GM19372 (cell line): ENCODE results near the gene KLHL6.
"Not testable (repeated sequence)": the region's sequence is repeated elsewhere in the genome, so short reads cannot be mapped to it uniquely, and the experiment has no call there.

Experiments used
- ATAC-seq: cut with Tn5 transposase; IDR thresholded peaks from one replicate; pipeline ENCODE4 v1.9.1; 2021; ENCODE audit warnings: mild to moderate bottlenecking, low read depth, moderate library complexity; ENCODE audit not compliant: unreplicated experiment

The KLHL6 gene

DNA sequence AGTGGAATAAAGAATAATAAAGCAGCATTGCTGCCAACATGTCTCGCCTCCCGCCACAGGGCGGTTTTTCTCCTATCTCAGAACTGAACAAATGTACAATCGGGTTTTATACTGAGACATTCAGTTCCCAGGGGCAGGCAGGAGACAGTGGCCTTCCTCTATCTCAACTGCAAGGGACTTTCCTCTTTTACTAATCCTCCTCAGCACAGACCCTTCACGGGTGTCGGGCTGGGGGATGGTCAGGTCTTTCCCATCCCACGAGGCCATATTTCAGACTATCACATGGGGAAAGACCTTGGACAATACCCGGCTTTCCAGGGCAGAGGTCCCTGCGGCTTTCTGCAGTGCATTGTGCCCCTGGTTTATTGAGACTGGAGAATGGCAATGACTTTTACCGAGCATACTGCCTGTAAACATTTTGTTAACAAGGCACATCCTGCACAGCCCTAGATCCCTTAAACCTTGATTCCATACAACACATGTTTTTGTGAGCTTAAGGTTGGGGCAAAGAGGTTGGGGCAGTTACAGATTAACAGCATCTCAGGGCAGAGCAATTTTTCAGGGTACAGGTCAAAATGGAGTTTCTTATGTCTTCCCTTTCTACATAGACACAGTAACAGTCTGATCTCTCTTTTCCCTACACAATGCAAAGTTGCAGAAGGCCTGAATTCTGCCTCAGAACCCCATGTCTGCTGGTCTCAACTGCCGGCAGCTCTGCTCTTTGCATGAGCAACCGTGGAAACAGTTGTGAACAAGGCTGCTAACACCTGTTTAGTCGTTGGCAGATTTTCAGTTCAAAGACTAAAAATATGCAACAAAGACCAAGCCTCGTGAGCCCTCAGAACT is 44.0 kb downstream of the KLHL6 start:
- ATAC-seq, result not testable (repeated sequence)

DNA sequence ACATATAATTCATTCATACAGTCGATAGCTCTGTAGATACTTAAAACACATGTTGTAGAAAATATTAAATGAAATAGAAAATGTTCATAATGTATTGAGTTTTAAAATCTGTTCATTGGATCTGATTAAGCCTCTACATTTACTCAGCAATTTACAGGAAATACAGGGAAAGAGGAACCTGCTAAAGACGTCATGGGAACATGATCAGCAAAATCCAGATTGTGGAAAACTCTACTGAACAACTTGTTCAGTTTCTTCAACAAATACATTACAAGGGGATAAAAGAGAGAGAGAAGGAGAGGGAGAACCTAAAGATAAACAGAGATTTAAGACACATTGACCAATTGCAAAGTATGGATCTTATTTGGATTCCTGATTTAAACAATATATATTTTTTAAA is 46.7 kb downstream of the KLHL6 start:
- ATAC-seq, result no peak

DNA sequence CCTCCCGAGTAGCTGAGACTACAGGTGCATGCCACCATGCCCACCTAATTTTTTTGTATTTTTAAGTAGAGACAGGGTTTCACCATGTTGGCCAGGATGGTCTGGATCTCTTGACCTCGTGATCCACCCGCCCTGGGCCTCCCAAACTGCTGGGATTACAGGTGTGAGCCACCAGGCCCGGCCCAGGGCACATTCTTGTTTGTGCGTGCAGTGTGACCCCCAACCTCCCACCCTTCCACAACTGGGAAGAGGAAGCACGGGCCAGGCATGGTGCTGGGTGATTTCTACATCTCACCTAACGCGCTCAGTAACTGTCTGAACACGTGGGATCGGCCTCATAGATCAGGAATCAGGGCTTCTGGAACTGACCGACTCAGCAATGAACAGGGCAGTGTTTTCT is 48.0 kb downstream of the KLHL6 start:
- ATAC-seq, result no peak

DNA sequence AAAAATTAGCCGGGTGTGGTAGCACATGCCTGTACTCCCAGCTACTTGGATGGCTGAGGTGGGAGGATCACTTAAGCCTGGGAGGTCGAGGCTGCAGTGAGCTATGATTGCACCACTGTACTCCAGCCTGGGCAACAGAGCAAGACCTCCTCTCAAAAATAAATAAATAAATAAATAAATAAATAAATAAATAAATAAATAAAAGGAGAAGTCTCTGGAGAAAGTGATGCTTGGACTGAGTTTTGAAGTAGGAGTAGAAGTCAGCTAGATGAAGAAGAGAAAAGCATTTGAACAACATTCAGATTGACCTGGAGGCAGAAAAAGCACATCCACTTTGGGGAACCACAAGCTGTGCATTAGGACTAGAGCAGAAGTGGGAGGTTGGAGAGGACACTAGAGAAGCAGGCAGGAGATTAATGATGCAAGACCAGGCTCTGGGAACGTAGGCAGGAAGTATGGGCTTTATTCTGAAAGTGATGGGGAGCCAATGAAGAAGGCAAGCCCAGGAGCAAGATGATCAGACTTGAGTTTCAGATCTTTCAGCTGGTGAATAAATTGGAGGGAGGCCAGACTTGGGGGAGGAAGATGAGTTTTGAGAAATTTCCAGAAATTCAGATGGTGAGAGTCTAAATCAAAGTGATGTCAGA is 48.7 kb downstream of the KLHL6 start:
- ATAC-seq, result no peak

DNA sequence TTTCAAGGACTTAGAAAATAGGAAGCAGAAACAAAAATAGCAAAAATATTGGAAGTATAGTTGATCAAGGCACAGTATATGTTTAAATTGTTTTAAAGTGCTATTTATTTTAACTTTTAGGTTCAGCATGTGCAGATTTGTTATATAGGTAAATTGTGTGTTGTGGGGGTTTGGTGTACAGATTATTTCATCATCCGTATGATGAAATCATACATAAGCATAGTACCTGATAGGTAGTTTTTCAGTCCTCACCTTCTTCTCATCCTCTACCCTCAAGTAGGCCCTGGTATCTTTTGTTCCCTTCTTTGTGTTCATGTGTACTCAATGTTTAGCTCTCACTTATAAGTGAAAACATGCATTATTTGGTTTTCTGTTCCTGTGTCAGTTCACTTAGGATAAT is 50.9 kb downstream of the KLHL6 start:
- ATAC-seq, result no peak

DNA sequence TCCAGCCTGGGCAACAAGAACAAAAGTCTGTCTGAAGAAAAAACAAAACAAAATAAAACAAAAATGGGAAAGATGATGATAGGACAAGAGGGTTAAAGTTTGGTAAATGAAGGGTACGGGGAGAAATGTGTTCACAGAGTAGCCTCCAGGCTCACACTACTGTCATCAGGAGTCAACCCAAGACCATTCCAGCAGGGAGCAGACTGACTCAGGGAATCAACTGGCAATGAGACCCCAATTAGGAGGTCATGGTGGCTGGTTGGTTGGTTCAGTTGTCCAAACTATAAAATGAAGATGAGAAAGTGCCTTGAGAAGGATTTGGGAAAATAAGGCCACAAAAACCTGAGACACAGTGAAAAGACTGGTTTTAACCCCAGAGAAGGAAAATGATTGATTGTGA is 51.8 kb downstream of the KLHL6 start:
- no peak for ATAC-seq

DNA sequence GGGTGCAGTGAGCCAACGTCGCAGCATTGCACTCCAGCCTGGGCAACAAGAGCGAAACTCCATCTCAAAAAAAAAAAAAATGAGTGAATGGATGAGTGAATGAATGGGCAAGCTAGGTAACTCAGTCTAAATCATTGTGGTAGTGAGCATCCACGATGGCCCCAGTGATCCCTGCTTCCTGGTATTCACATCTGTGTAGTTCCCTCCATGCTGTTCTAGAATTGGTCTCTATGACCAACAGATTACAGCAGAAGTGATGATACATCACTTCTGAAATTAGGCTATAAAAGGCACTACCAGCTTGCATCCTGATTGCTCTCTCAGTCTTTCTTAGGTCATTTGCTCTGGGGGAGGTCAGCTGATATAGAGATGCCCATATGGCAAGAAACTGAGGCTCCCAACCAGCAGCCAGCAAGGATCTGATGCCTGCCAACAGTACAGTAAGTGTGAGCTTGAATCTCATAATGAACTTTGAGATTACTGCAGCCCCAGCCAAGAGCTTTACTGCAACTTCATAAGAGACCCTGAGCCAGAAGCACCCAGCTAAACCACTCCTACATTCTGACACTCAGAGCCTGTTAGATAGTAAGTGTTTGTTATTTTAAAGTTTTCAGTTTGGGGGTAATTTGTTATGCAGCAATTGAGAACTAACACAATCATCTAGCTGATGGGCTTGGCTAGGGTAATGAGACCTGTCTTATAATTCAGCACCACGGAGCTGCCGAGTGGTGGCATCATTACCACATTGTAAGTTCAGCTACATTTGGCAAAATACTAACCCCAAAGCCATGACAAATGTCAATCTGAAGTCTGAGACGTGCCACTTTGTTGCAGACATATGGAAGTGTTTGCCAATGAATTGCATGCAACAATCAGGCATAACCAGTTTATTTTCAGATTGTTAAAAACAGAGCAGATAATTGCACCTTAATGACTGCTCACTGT is 53.0 kb downstream of the KLHL6 start:
- ATAC-seq, result no peak

DNA sequence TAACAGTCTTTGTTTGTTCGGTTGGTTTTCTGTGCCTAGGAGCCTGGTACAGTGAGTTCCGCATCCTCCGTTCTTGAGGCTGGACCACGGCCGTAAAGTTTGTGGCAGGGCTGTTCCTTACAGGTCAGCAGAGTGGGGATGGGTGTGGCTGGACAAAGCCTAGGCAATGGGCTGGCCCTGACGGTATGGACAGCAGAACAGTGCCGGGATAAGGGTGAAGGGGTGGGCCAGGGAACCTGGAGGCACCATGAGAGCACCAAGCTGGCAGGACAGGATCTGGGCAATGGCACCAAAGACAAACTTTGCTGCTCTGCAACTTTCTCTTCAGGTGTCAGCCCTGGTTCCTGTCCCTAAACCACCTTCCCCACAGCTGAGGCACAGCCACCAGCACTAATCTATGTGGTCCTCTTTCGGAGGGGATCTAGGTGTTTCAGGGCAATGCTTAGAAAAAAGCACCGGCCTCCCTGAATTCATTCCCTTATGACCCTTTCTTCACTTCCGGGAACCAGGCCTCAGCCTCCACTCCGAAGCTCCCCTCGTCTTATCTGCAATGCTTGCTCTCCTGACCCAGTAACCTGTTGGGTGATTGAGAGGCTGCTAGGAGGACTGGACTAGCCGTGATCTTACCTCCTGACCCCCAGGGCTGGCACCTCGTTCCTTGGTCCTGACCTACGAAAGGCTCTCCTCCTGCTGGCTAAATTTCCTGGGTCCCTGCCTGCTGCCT is 54.4 kb downstream of the KLHL6 start:
- no peak for ATAC-seq

DNA sequence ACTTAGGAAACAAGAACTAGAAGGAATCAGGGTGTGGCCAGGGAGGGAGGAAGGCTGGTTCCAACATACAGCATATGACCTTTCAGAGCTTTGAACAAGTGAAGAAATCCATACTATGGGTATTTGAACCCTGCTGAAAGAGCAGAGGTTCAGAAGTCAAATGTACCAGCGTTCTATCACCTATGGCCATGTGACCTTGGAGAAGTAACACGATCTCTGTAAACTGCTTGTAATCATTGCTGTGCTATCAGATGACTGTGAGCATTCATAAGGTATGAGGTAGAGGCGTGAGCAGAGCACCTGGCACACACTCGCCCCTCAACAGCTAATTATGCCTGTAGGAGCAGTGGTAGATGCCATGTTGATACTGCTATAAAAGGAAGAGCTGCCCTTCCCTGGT is 55.2 kb downstream of the KLHL6 start:
- ATAC-seq, result no peak

DNA sequence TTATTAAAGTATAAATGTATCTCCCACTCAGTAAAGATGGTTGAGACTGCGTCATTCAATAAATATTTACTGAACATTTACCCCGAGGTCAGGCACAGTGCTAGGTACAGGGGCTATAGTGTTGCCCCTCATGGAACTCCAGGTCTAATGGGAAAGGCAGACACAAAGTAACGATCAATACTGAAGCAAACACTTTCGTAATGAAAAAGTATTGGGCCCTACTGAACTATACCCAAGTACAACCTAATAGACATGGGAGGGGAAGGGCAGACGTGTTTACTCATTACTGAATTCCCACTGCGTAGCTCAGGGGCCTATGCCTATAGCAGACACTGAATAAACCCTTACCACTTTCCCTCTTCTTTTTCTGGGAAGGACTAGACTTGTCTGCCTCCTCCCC is 56.9 kb downstream of the KLHL6 start:
- no peak for ATAC-seq

DNA sequence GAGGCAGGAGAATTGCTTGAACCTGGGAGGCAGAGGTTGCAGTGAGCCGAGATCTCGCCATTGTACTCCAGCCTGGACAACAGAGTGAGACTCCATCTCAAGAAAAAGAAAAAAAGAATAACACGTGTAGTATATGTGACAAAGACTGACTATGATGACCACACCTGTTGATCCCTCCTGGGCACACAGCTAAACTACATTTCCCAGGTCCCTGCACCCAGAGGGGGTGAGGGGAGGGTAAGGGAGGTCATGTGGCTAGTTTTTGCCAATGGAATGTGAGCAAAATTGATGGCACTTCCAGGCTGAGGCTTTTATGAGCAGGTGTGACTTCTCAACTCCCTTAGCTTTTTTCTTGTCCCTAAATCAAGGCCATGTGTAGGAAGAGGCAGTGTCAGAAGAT is 58.2 kb downstream of the KLHL6 start:
- no peak for ATAC-seq

DNA sequence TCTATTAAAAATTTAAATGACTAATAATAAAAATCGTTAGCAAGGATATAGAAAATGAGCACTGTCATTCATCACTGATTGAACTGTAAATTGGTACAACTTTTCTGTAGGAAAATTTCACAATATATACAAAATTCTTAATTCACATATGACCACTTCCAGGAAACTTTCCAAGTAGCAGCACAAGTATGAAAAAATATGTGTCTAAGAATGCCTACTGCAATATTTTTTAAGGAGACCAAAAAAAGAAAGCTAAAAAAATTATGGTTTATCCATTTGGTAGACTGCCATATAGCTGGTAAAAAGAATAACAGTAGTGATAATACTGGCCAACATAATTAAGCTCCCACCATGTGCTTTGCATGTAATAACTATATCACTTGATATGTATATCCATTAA is 59.2 kb downstream of the KLHL6 start:
- ATAC-seq, result no peak

DNA sequence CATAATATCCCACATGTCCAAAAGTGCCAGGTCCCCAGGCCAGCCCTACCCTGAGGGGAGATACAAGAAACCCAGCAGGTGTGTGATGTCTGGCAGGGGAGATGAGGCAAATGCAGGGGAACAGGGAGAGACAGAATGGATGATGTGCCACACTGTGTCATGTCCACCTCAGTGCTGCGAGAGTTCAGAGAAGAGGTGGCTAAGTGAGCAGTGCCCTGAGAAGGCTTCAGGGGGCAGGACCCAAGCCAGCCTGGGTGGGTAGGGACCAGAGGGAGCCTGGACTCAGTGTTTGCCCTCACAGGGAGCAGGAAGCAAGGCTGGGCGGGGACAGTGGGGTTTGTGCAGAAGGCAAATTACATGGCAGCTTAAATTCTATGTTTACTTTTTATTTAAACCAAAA is 61.2 kb downstream of the KLHL6 start:
- ATAC-seq, result no peak

DNA sequence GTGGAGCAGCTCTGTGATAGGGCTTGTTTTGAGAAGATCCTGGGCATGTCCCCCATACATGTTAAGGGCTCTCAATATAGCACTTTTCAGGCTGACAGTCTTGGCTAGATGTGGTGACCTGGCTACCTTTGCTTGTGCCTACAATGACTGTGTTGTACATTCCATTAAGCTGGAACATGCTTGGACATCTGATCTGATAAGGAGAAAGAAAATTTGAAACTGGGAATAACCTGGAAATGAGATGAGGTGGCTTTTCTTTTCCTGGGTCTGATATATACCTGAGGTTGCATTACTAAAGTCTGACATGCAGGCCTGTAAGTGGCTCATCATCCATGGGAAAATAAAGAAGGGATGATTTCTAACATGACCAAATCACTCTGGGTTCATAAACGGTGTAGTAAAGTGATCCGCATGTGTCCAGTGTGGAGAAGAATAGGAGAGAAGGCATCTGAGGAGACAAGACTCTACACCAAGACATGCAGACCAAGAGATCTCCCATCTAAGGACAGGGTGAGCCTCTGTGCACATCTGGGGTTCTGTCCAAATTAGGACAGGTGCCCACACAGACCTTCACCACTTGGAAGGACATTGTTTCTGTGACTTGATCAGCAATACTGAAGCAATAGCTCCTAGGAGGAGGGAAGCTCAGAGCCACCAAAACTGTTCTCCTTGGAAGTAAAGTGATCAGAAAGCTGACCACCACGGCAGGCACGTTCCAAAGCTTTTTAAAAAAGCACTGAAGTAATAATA is 62.0 kb downstream of the KLHL6 start:
- no peak for ATAC-seq

DNA sequence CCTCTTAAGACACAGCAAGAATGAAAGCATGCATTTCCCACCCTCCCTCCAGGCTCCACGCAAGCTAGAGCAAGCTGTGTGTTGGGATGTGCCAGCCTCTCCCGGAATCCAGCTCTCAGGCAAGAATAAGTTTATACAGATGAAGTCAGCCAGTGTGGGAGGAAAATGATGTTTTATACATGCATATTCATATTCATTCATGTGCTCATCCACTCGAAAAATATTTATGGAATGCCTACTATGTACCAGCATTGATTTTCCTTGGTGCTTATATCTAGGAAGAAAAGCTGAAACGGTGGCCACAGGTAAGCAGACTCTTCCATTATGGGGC is 62.7 kb downstream of the KLHL6 start:
- no peak for ATAC-seq

DNA sequence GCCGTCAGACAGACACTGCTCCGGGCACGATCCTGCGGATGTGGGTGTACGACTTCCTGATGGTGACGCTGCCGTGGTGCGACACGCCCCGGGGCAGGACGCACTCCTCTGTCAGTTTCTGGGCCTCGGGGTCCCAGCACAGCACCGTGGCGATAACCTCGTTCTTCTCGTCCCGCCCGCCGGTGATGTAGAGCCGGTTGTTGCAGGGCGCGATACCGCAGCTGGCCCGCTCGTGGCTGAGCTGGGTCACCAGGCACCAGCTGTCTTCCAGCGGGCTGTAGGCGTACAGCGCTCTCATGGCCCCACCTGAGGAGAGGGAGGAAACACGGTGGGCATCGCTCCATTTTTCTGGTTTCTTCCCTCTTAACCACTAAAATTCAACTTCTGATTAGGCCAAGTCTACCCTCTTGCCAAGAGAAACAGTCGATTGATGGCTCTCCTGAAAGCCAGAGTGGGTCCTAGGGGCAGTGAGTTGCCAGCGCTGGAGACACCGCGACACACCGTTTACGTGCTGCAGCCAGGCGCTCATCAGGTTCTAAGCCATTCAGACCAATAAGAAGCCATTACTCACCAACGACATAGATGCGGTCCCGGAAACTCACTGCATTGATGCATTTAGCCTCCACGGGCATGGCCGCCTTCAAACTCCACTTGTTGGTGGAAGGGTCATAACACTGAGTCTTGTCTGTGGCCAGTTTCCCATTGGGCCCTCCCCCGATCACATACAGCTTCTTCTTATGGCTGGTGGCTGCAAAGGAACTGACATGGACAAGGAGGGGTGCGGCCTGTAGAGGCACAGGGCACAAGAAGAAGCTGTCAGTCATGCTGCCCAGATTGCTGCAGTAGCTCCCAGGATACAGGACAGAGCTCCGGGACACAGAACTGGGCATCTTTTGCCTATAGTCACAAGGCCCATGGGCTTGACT is 63.3 kb downstream of the KLHL6 start:
- ATAC-seq, result no peak

DNA sequence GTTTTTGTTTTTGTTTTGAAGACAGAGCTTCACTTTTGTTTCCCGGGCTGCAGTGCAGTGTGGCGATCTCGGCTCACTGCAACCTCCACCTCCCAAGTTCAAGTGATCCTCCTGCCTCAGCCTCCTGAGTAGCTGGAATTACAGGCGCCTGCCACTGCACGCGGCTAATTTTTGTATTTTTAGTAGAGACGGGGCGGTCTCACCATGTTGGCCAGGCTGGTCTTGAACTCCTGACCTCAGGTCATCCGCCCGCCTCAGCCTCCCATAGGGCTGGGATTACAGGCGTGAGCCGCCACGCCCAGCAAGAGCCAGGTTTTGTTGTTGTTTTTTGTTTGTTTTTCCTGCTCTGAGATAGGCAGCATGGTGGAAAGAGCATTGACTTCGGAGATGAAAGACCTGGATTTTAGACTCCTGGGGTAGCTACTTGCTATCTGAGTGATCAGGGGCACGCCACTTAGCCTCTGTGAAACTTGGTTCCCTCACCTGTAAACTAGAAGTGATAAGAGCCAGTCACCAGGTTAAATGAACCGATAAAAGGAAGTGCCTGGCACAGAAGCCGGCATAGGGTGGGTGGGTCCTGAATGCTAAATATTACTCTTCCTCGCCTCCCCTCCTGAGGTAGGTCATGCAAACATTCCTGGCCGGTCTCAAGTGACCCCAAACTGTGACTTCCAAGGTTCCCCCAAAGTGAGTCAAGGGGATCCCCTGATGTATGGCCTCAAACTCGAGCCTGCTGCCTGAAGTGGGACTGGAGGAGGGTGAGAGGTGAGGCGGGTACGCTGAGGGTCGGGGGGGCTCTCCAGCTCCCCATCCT is 64.2 kb downstream of the KLHL6 start:
- ATAC-seq, result no peak

DNA sequence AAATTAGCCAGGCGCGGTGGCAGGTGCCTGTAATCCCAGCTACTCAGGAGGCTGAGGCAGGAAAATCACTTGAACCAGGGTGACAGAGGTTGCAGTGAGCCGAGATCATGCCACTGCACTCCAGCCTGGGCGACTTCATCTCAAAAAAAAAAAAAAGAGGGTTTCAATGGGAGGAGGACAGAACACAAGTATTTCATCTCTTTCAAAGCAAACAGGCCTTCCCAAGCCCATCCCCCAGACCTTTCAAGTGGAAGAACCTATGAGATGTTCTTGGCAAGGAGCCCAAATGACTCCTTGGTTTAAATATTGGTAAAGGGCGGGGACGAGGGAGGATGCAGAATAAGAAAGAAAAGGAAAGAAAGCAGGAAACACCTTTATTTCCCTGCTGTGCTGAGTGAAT is 64.9 kb downstream of the KLHL6 start:
- ATAC-seq, result no peak
